ENCODE results near the gene FMR1NB. TPM values are rescaled to one million over a fixed set of nuclear protein-coding genes. Genes with fewer than 3 reads are reported as not detected.

Gene FMR1NB
- not detected for total RNA-seq

GRCh38 chrX:147981038-147981752 lies at the start of gene FMR1NB:
FMR1NB (plus strand) TSS chrX:147981337; CDS start chrX:147981403, 66 bp downstream.

Other genes starting within 250 kb of the FMR1NB start
- 97.9 TPM for gene FMR1, start 69.4 kb upstream of the FMR1NB start, total RNA-seq